C1 segment of cervical spinal cord (tissue), 14 donors: Measurements from ENCODE around the gene CSDE1.
A peak's percentile ranks its signal among the peaks of the same experiment; 100 is the strongest.

Experiments used
- DNase-seq, 14 donors: peaks; one replicate each; lab custom pipeline; 2025; lab: John Stamatoyannopoulos, UW

CSDE1 gene

GRCh38 chr1:114702737-114703136 lies 55.0 kb downstream of the CSDE1 start:
- no peak for DNase-seq

GRCh38 chr1:114701931-114702330 lies 55.9 kb downstream of the CSDE1 start:
- no peak for DNase-seq

GRCh38 chr1:114700036-114700600 lies 57.7 kb downstream of the CSDE1 start:
- DNase-seq: no peak

GRCh38 chr1:114696810-114697209 lies 61.0 kb downstream of the CSDE1 start:
- no peak for DNase-seq

GRCh38 chr1:114695430-114696058 lies 62.2 kb downstream of the CSDE1 start, which contains the start of gene AMPD1:
Gene AMPD1, minus strand, starts transcription at chr1:114695546. Its CDS starts 75 bp downstream, at chr1:114695471.
- no peak for DNase-seq

- DNase-seq: no peak
Measured at GRCh38 chr1:114694540-114695310, 63.1 kb downstream of the CSDE1 start.

GRCh38 chr1:114692947-114693346 lies 64.8 kb downstream of the CSDE1 start:
- no peak for DNase-seq

- no peak for DNase-seq
Measured at GRCh38 chr1:114691061-114691460, 66.7 kb downstream of the CSDE1 start.

- no peak for DNase-seq
Measured at GRCh38 chr1:114690148-114690547, 67.6 kb downstream of the CSDE1 start.

- DNase-seq: no peak
Measured at GRCh38 chr1:114688526-114688925, 69.3 kb downstream of the CSDE1 start.

GRCh38 chr1:114685851-114686250 lies 71.9 kb downstream of the CSDE1 start:
- no peak for DNase-seq

GRCh38 chr1:114677691-114678090 lies 80.1 kb downstream of the CSDE1 start:
- DNase-seq: no peak

GRCh38 chr1:114676115-114676514 lies 81.7 kb downstream of the CSDE1 start:
- DNase-seq: no peak

- no peak for DNase-seq
Measured at GRCh38 chr1:114671939-114672275, 85.9 kb downstream of the CSDE1 start.

- DNase-seq: no peak
Measured at GRCh38 chr1:114671011-114671938, 86.5 kb downstream of the CSDE1 start.

GRCh38 chr1:114670083-114671010 lies 87.4 kb downstream of the CSDE1 start:
- peak in 13 of 14 donors; percentile 40 to 87 (median 77) for DNase-seq

GRCh38 chr1:114669562-114670082 lies 88.2 kb downstream of the CSDE1 start, which contains the start of gene DENND2C:
Gene DENND2C, minus strand, starts transcription at chr1:114670049. Its CDS starts 44,065 bp downstream, at chr1:114625984.
- DNase-seq: peak in 1 of 14 donors; percentile 44

GRCh38 chr1:114668784-114669561 lies 88.8 kb downstream of the CSDE1 start:
- DNase-seq: no peak

GRCh38 chr1:114668373-114668772 lies 89.4 kb downstream of the CSDE1 start:
- no peak for DNase-seq
